ENCODE results near the gene IFI35. TPM values are rescaled to one million over a fixed set of nuclear protein-coding genes. Genes with fewer than 3 reads are reported as not detected.
"Not testable (repeated sequence)": the region's sequence is repeated elsewhere in the genome, so short reads cannot be mapped to it uniquely, and the experiment has no call there.

The IFI35 gene
- total RNA-seq, 2 experiments from 2014 or later: 125 to 137 TPM

- Mint-ChIP-seq H3K4me1 (peaks cover 2% of the 10 kb centered on the region), H3K4me3 (no peak overlapping the region), H3K9me3 (no peaks in the 10 kb centered on the region), H3K36me3 (ENCODE audit: low read depth) (no peaks in the 10 kb centered on the region), H3K27ac (no peak overlapping the region), H3K27me3 (peaks cover 10% of the 10 kb centered on the region)
- CTCF ChIA-PET: interaction anchor here (0.9 to 1.1 kb wide), 3 partner anchors 10 to 169 kb away, joined by 4 to 7 read pairs (median 4); no protein-coding TSS in a partner anchor
- no peak for DNase-seq
- POLR2A ChIA-PET: no interaction called here
Observed at GRCh38 chr17:43030137-43030767, 23.7 kb downstream of the IFI35 start.

DNA sequence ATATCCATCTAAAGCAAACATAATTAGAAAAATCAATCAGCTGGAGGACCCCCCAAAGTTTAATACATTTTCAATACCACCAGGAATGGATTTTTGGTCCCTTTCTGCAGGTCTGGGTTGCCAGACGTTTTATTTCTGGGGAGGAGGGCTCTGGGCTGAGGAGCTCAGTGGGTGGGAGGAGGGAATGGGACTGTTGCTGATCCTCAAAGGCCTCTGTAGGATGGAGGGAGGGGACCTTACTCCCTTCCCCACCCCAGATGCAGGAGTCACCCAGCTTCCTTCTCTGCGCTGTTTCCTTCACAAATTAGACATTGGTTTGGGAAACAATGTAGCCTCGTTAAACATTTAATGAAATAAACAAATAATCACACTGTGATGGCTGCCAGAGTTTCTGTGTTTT, 25.1 kb downstream of the IFI35 start:
- Mint-ChIP-seq H3K4me3 (no peak overlapping the region), H3K4me1 (no peaks in the 10 kb centered on the region), H3K27me3 (peaks cover 3% of the 10 kb centered on the region), H3K9me3 (no peaks in the 10 kb centered on the region), H3K27ac (no peak overlapping the region), H3K36me3 (ENCODE audit: low read depth) (no peaks in the 10 kb centered on the region)
- ChIA-PET POLR2A (no interaction called here), CTCF (interaction anchor here (0.6 to 1.0 kb wide), 3 partner anchors 11 to 62 kb away, joined by 3 to 5 read pairs (median 3); no protein-coding TSS in a partner anchor)
- no peak for DNase-seq

DNA sequence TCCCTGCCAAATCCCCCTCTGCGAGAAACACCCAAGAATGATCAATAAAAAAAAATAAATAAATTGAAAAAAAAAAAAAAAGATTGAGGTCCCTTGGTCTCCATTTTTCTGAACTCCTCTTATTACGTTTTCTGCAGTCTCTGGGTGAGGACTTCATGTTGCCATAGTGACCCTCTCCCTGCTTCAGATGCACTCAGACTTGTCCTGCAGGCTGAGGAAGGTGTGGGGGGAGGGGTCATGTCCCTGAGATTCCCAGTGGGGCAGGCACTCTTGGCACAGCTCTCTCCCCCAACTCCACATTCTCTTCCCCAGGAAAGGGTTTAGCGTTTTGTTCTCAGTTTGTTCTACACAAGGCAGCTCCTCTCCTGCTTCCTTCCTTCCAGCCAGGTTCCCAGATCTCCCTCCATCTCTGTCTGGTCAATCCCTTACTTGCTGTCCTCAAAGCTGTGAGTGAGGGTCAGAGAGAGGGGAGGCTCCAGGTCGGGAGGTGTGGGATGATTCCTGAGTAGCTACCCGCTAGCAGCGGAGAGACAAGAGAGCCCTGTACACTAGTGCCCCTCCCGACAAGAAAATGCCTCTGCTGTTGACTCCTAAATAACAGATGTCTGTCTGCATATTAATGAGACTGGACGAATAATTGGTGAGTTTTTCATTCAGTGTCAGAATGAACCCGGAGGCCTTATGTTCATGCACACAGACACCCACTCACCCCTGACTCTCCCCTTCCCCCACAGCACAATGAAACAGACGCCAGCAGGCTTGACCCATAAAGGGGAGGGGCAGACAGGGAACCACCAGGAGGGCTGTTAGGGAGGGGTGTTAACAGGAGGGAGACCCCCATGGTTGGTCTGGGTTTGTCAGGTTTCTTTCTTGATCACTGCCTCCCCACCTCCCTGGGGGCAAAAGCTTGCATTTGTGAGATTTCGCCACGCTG, 27.6 kb downstream of the IFI35 start:
- CTCF ChIA-PET: interaction anchor here (0.6 to 1.0 kb wide), 2 partner anchors 10 to 127 kb away, joined by 3 to 5 read pairs; no protein-coding TSS in a partner anchor
- Mint-ChIP-seq H3K9me3 (no peaks in the 10 kb centered on the region), H3K4me1 (no peaks in the 10 kb centered on the region), H3K36me3 (ENCODE audit: low read depth) (no peaks in the 10 kb centered on the region), H3K4me3 (no peak overlapping the region), H3K27ac (peak overlapping the region; percentile 46), H3K27me3 (no peaks in the 10 kb centered on the region)
- no peak for DNase-seq
- POLR2A ChIA-PET: interaction anchor here (0.6 kb wide), 1 partner anchor 118 kb away, joined by 3 read pairs; no protein-coding TSS in a partner anchor

- H3K4me1 Mint-ChIP-seq: no peaks in the 10 kb centered on the region
- no peak overlapping the region for H3K27ac Mint-ChIP-seq
- H3K4me3 Mint-ChIP-seq: no peak overlapping the region
- no peak for DNase-seq
- CTCF ChIA-PET: no interaction called here
- no peaks in the 10 kb centered on the region for H3K9me3 Mint-ChIP-seq
- no peaks in the 10 kb centered on the region for H3K27me3 Mint-ChIP-seq
- no peaks in the 10 kb centered on the region for H3K36me3 Mint-ChIP-seq (ENCODE audit: low read depth)
- POLR2A ChIA-PET: no interaction called here
Observed at GRCh38 chr17:43034894-43035293, 28.3 kb downstream of the IFI35 start.

DNA sequence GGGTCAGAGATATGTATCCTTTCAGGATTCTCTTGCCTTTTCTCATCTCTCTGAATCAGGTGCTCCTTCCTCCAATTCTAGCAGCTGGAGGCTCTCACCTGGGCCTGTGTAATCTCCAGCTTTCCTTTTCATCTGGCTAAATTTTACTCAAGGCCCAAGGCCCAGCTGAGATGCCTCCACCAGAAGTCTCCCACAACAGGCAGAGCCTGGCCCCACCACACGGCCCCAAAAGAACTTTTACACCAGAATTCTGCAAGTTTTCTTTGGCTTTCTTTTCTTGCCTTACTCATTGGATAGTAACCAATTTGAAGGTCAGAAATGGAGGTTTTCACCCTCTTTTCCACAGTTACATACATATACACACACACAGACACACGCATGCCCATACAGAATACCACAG, 33.1 kb downstream of the IFI35 start:
- Mint-ChIP-seq H3K4me3 (no peak overlapping the region), H3K27me3 (no peaks in the 10 kb centered on the region), H3K9me3 (no peaks in the 10 kb centered on the region)

DNA sequence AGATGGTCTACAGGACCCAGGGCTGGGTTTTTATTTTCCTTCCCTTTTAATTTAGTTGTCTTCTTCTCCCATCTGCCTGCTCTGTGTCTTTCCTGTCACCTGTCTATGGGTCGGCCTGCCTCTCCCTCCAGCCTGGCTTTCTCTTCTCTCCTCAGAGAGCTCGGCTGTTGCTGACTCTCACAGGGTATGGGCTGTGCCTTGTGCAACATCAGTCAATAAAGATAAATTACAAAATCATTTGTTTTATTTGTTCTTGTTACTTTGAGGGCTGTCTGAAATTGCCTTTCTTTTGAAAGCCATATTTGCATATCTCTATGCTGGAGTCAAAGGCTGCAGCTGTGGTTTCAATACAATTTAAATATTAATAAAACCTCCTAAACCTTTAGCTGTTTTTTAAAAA, 34.1 kb downstream of the IFI35 start:
- no peak for DNase-seq
- no peaks in the 10 kb centered on the region for H3K9me3 Mint-ChIP-seq
- no peak overlapping the region for H3K4me3 Mint-ChIP-seq
- ChIA-PET POLR2A (no interaction called here), CTCF (no interaction called here)
- no peaks in the 10 kb centered on the region for H3K27me3 Mint-ChIP-seq
- H3K27ac Mint-ChIP-seq: no peak overlapping the region
- peaks cover 7% of the 10 kb centered on the region for H3K36me3 Mint-ChIP-seq (ENCODE audit: low read depth)
- H3K4me1 Mint-ChIP-seq: no peaks in the 10 kb centered on the region

More for the DNA sequence above, 33.1 kb downstream of the IFI35 start:
- CTCF ChIA-PET: interaction anchor here (1.3 kb wide), 2 partner anchors 10 to 42 kb away, joined by 3 to 7 read pairs; partner anchors contain the start of gene RPL27
- H3K27ac Mint-ChIP-seq: no peak overlapping the region
- POLR2A ChIA-PET: no interaction called here
- H3K4me1 Mint-ChIP-seq: no peaks in the 10 kb centered on the region
- no peak for DNase-seq
- peaks cover 7% of the 10 kb centered on the region for H3K36me3 Mint-ChIP-seq (ENCODE audit: low read depth)

- H3K4me3 Mint-ChIP-seq: no peak overlapping the region
- ChIA-PET POLR2A (no interaction called here), CTCF (interaction anchor here (0.6 kb wide), 1 partner anchor 1462 kb away, joined by 3 read pairs; no protein-coding TSS in a partner anchor)
Observed at GRCh38 chr17:43042025-43042628, 35.5 kb downstream of the IFI35 start.

GRCh38 chr17:43043307-43043706, 36.7 kb downstream of the IFI35 start:
- Mint-ChIP-seq H3K9me3 (no peaks in the 10 kb centered on the region), H3K4me1 (no peaks in the 10 kb centered on the region), H3K27me3 (no peaks in the 10 kb centered on the region), H3K27ac (no peak overlapping the region), H3K36me3 (ENCODE audit: low read depth) (peaks cover 12% of the 10 kb centered on the region), H3K4me3 (no peak overlapping the region)
- POLR2A ChIA-PET: no interaction called here
- CTCF ChIA-PET: no interaction called here
- DNase-seq: no peak

More at GRCh38 chr17:43042025-43042628, 35.5 kb downstream of the IFI35 start:
- Mint-ChIP-seq H3K4me1 (no peaks in the 10 kb centered on the region), H3K27ac (no peak overlapping the region), H3K9me3 (no peaks in the 10 kb centered on the region), H3K27me3 (no peaks in the 10 kb centered on the region), H3K36me3 (ENCODE audit: low read depth) (peaks cover 9% of the 10 kb centered on the region)
- DNase-seq: no peak

DNA sequence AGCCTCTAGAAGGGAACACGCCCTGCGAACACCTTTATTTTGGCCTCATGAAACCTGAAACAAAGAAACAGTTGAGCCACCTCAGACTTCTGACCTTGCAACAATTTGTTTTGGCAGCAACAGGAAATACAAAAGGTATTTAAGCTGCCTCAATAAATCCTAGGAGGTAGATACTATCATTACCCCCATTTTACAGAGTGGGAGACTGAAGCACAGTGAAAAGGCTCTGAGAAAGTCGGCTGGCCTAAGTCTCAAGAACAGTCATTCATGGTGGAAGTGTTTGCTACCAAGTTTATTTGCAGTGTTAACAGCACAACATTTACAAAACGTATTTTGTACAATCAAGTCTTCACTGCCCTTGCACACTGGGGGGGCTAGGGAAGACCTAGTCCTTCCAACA, 37.4 kb downstream of the IFI35 start:
- H3K4me3 Mint-ChIP-seq: no peak overlapping the region
- CTCF ChIA-PET: interaction anchor here (0.6 to 1.4 kb wide), 4 partner anchors 10 to 712 kb away, joined by 3 to 5 read pairs (median 4); no protein-coding TSS in a partner anchor
- no peak for DNase-seq
- H3K27ac Mint-ChIP-seq: no peak overlapping the region
- no peaks in the 10 kb centered on the region for H3K4me1 Mint-ChIP-seq
- POLR2A ChIA-PET: no interaction called here
- no peaks in the 10 kb centered on the region for H3K9me3 Mint-ChIP-seq
- H3K27me3 Mint-ChIP-seq: no peaks in the 10 kb centered on the region
- peaks cover 14% of the 10 kb centered on the region for H3K36me3 Mint-ChIP-seq (ENCODE audit: low read depth)

GRCh38 chr17:43051969-43052368, 45.4 kb downstream of the IFI35 start:
- ChIA-PET POLR2A (no interaction called here), CTCF (no interaction called here)
- Mint-ChIP-seq H3K4me1 (no peaks in the 10 kb centered on the region), H3K9me3 (no peaks in the 10 kb centered on the region), H3K36me3 (ENCODE audit: low read depth) (peaks cover 40% of the 10 kb centered on the region), H3K27me3 (no peaks in the 10 kb centered on the region), H3K27ac (no peak overlapping the region), H3K4me3 (no peak overlapping the region)
- DNase-seq: no peak

GRCh38 chr17:43053008-43053407, 46.4 kb downstream of the IFI35 start:
- H3K4me3 Mint-ChIP-seq, POLR2A ChIA-PET, DNase-seq, H3K27ac Mint-ChIP-seq, CTCF ChIA-PET, H3K9me3 Mint-ChIP-seq, H3K4me1 Mint-ChIP-seq, H3K27me3 Mint-ChIP-seq: not testable (repeated sequence)
- H3K36me3 Mint-ChIP-seq (ENCODE audit: low read depth): peaks cover 35% of the 10 kb centered on the region

GRCh38 chr17:43056051-43056450, 49.5 kb downstream of the IFI35 start:
- ChIA-PET CTCF (interaction anchor here (0.6 to 0.7 kb wide), 4 partner anchors 103 to 1651 kb away, joined by 3 to 4 read pairs (median 3); no protein-coding TSS in a partner anchor), POLR2A (no interaction called here)
- Mint-ChIP-seq H3K27ac (no peak overlapping the region), H3K36me3 (ENCODE audit: low read depth) (peaks cover 25% of the 10 kb centered on the region), H3K27me3 (no peaks in the 10 kb centered on the region), H3K4me1 (no peaks in the 10 kb centered on the region), H3K9me3 (no peaks in the 10 kb centered on the region), H3K4me3 (no peak overlapping the region)
- DNase-seq: no peak

All from activated CD4-positive, alpha-beta T cell treated with anti-CD3 and anti-CD28 coated beads, Interleukin-2, amount 10 ng/mL, durations not matched to agents 7 days and 5 days (primary cell).